DMS53 (cell line): ENCODE measurements around the gene GNG7.
"Not testable (repeated sequence)": the region's sequence is repeated elsewhere in the genome, so short reads cannot be mapped to it uniquely, and the experiment has no call there.

Experiments
- DNase-seq: peaks from one replicate; lab custom pipeline; 2025; lab: John Stamatoyannopoulos, UW

Gene GNG7

DNA sequence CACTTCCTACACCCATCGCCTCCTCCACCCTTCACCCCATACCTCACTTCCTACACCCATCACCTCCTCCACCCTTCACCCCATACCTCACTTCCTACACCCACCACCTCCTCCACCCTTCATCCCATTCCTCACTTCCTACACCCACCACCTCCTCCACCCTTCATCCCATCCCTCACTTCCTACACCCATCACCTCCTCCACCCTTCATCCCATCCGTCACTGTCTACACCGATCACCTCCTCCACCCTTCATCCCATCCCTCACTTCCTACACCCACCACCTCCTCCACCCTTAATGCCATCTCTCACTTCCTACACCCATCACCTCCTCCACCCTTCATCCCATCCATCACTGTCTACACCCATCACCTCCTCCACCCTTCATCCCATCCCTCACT lies 10.7 kb upstream of the GNG7 start:
- DNase-seq = not testable (repeated sequence)

- DNase-seq = no peak
Observed at GRCh38 chr19:2711875-2712205, 9.3 kb upstream of the GNG7 start.

DNA sequence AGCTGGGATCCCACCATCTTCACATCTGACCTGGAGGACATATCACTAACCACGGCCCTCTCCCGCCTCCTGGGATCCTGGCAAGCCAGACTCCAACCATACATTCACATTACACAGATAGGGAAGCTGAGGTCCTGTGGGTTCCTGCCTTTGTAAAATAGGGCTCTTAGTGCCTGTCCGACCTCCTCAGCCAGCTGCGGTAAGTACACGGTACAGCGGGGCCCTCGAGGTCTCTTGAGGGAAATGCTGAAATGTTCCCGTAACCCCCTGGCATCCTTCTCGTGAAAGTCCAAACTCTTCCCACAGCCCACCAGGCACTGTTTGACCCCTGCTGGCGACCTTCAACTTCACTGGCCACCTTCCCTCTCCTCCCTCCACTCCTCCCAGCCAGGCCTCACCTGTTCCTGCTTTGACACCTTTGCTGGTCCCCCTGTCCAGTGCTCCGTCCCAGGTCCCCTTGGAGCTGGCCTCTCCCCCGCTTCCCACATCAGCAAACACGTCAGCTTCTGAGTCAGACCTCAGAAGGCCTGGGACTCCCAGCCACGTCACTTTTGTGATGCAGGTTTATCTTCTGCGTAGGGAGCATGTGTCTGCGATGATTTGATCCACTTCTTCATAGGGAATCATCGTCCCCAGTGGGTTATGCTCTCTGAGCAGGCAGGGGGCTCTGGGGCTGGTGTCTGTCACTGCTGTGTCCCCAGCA lies 8.8 kb upstream of the GNG7 start:
- no peak for DNase-seq

GRCh38 chr19:2706251-2706650 lies 3.8 kb upstream of the GNG7 start:
- DNase-seq = no peak

- no peak for DNase-seq
Observed at GRCh38 chr19:2703691-2704216, 1.3 kb upstream of the GNG7 start.

DNA sequence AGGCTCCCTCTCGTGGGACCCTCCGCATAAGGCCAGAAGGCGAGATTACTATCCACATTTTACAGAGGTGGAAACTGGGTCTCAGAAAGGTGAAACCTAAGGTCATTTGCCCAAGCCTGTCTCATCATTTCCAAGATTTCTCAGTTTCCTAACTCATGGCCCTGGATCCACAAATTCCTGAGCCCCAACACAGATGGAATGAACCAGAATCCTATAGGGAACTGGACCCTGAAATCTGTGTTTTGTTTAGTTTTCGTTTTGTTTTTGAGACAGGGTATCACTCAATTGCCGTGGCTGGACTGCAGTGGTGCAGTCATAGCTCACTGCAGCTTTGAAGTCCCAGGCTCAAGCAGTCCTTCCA lies 563 bp upstream of the GNG7 start:
- no peak for DNase-seq

- DNase-seq = no peak
Observed at GRCh38 chr19:2701361-2702169, 929 bp downstream of the GNG7 start.

GRCh38 chr19:2700660-2701360 lies 1.7 kb downstream of the GNG7 start:
- no peak for DNase-seq

DNA sequence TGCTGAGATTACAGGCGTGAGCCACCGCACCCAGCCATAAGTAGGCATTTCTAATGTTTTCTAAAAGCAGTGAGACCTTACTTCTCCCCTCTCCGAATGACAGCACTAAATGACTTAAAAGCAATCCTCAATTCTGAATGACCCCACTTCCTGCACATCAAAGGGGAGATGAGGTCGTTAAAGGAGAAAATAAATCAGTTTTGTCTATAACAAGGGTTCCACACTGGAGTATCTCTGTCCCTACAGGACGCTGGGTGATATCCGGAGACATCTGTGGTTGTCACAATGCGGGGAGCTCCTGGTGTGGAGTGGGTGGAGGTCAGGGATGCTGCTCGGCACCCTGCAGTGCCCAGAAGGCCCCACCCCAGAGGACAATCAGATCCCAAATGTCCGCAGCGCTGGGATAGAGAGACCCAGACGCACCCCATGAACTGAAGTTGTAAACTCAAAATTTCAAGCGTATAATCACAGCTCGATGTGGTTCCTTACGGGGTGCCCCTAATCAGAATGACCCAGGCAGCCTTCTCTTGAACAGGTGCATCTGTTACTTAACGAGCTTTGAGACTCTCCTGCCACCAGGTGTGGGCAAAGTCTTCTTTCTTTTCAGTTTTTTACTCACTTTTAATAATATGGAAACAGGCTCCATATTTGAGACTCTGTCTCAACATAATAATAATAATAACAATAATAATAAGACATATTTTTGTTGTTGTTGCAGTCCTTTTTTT lies 2.9 kb downstream of the GNG7 start:
- DNase-seq = no peak

- DNase-seq = no peak
Observed at GRCh38 chr19:2694196-2694595, 8.3 kb downstream of the GNG7 start.

DNA sequence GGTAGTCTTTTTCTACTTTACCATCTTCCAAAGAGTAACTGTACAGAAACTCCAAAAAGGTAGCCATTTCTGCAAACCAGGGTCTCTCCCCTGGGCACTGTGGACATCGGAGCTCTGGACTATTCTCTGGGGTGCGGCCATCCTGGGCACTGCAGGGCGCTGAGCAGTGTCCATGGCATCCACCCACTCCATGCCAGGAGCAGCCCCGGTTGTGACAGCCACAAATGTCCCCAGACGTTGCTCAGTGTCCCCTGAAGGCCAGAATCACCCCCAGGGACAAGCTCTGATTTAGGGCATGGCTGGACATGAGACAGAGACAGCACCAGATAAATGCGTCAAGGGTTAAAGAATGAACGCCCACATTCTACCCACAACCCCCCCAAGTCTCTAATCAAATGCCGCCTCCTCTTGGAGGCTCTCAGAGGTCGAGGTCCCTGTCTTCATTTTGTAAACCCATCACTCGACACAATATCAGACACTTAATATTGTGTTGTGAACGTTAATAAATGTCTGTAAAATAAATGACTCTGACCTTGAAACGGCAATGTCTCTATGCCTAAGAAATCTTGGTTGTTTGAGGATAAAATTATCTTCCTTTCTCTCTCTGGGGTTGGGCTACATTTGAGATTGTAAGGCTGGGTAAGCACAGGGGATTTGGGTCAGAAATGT lies 8.9 kb downstream of the GNG7 start:
- no peak for DNase-seq

- DNase-seq = no peak
Observed at GRCh38 chr19:2691951-2692350, 10.5 kb downstream of the GNG7 start.

DNA sequence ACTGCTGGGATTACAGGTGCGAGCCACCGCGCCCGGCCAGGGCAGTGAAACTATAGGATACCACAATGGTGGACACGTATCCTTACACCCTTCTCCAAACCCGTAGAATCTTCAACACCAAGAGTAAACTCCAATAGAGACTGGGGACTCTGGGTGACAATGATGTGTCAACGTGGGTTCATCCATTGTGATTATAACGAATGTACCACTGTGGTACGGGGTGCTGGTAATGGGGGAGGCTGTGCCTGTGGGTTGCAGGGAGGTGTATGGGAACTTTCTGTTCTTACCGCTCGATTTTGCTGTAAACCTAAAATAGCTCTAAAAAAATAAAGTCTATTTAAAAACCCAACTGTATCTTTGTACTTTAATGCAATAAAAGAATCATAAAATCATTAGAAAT lies 11.6 kb downstream of the GNG7 start:
- DNase-seq = no peak

- DNase-seq = no peak
Observed at GRCh38 chr19:2686360-2686759, 16.1 kb downstream of the GNG7 start.

DNA sequence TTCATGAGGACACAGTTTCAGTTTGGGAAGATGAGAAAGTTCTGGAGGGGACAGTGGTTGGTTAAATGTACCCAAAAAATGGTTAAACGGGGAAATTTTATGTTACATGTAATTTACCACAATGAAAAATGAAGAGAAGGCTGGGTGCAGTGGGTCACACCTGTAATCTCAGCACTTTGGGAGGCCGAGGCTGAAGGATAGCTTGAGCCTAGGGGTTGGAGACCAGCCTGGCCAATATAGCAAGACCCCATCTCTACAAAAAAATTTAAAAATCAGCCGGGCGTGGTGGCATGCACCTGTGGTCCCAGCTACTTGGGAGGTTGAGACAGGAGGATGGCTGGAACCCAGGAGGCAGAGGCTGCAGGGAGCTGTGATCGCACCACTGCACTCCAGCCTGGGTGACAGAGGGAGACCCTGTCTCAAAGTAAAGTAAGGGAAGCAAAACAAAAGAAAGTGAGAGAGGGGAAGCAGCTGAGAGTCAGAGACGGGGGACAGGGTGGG lies 17.2 kb downstream of the GNG7 start:
- no peak for DNase-seq

DNA sequence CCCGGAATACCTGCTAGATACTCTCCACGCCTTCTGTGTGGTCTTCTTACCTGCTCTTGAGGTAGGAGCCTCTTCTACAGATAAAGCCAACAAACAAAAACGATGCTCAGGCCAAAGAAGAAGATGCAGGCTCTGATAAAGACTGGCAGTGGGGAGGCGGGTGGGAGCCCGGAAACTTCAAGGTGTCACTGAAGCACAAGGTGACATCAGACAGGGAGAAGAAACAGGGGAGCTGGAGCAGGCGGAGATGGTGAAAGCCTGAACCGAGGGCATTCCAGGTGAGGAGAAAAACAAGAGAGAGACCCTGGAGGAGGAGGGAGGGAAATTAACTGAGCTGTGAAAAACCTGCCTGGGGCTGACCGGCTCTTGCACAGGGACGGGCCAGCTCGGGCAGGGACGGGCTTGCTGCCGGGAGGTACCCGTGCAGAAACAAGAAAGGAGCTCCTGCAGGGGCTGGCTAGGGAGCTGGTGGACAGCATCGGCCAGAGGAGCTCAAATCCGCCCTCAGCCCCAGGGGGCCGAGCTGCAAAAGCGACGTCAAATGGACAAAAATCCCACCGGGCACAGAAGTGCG lies 19.0 kb downstream of the GNG7 start:
- no peak for DNase-seq

GRCh38 chr19:2680808-2681207 lies 21.7 kb downstream of the GNG7 start:
- no peak for DNase-seq

DNA sequence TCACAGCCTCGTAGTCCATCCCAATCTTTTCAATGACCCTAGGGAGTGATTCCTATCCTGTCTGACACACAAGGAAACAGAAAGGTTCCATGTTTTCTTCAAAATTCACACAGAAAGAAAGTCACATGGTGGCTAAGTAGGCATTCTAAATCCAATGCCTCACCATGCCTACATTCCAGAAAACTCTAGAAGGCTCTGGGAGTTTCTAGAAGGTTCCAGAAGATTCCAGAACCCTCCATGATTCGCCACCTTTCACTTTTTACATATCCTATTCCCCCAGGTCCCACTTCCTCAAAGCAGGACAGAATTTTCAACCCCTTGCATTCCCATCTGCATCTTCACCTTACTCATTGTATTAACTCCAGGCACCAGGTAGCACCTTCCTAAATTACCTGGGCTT lies 23.1 kb downstream of the GNG7 start:
- DNase-seq = no peak

DNA sequence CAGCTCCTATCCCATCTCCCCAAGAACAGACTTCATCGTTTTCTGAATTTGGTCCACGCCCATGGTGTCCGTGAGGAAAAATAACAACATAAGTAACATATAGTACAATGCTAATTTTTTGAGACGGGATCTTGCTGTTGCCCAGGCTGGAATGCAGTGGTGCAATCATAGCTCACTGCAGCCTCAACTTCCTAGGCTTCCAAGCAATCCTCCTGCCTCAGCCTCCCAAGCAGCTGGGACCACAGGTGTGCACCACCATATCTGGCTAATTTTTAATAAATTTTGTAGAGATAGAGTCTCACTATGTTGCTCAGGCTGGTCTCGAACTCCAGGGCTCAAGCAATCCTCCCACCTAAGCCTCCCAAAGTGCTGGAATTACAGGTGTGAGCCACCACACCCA lies 23.5 kb downstream of the GNG7 start:
- DNase-seq = not testable (repeated sequence)

- DNase-seq = no peak
Observed at GRCh38 chr19:2678044-2678671, 24.3 kb downstream of the GNG7 start.

- DNase-seq = no peak
Observed at GRCh38 chr19:2676823-2677222, 25.7 kb downstream of the GNG7 start.
